ENCODE data around the gene NR6A1.

The NR6A1 gene

DNA sequence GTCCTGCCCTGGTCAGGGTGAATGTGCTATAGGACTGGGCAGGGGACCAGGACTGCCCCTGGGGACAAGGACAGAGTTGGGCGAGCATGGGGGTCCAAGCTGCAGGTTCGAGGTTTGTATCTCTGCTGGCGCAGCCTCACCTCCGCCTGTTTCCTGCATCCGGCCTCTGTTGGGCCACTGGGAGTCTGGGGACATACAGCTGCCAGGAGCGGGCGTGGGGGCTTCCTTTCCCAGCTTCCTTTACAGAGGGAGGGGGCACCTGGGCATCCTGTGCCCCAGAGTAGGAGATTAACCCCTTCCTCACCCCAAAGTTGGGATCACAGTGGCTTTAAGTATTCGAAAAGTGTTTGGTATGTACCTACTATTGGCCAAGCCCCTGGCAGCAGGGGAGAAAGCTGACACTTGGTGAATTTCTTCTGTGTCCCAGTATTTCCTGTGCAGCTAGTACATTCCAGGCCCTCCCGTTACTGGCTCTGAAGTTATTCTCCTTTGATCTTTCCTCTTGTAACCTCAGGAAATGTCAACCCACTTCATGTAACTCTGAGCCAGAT lies 24.8 kb upstream of the NR6A1 start:
- no peak for ATAC-seq

DNA sequence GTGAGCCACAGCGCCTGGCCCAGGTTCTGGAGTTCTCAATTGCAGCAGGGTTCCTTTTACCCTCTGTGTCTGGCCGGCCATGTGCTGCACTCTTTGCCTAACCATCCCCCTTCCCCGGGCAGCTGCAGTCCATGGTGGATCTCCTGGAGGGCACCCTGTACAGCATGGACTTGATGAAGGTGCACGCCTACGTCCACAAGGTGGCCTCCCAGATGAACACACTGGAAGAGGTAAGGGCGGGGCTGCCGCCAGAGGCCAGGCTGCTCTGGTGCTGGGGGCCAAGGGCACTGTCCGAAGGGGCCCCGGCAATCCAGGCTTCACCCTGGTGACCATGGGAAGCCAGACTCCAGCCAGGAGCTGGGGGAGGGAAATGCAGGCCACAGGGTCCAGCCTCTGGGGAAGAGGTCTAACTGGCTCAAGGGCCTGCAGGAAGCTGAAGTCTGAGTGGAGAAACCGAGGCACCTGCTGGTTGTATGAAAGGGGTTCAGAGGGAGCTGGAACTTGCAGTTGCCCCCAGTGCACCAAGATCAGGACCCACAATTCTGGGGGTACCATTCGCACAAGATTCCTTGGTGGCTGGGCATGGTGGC lies 23.9 kb upstream of the NR6A1 start:
- ATAC-seq, result no peak

DNA sequence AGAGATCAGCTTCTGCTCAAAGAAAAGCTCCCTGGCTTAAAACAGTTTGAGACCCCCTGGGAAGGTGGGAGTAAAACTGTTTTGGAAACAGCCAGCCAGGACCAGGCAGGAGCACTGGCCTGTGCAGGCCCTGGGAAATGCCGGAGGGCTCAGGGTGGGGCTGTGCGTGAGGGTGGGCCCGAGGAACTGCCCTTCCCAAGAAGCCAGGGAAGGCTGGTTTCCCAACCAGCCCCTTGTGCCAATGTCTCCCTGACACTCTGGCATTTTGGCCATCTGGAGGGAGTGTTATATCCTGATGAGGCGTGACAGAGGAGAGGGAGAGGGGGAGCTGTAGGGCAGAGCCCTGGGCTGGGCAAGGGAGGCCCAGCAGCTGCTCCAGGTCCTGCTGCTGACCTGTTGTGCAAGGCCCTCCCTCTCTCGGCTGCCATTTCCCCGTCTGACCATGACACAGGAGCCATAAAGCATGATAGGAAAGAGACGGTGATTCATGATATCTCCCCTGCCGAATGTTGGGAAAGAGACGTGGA lies 22.0 kb upstream of the NR6A1 start:
- ATAC-seq, result no peak

DNA sequence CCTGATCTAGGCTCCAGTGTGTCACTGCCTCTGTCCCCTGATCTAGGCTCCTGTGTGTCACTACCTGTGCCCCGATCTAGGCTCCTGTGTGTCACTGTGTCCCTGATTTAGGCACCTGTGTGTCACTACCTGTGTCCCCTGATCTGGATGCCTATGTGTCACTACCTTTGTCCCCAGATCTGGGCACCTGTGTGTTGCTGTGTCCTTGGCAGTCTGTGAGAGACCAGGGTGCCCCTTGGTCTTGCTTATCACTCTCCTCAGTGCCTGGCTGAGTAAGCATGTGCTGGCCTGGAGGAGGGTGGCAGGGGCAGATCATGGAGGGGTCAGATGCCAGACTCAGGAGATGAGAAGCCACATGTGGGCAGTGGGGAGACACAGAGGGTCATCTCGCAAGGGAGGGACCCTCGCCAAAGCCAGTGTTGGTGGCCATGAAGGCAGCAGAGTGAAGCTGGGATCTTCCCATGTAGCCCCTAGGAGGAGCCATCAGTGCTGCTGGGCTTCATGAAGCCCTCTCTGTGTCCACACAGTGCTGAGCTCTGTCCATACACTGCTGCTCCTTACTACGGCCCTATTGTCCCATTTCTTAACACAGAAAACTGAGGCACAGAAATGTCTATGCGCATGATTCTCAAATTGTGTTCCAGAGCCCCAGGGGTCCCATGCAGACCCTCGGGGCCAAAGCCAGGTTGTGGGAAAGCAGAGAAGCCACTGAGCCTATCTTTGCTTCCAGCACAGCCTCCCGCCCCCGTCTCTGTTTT lies 21.3 kb upstream of the NR6A1 start:
- ATAC-seq, result no peak

DNA sequence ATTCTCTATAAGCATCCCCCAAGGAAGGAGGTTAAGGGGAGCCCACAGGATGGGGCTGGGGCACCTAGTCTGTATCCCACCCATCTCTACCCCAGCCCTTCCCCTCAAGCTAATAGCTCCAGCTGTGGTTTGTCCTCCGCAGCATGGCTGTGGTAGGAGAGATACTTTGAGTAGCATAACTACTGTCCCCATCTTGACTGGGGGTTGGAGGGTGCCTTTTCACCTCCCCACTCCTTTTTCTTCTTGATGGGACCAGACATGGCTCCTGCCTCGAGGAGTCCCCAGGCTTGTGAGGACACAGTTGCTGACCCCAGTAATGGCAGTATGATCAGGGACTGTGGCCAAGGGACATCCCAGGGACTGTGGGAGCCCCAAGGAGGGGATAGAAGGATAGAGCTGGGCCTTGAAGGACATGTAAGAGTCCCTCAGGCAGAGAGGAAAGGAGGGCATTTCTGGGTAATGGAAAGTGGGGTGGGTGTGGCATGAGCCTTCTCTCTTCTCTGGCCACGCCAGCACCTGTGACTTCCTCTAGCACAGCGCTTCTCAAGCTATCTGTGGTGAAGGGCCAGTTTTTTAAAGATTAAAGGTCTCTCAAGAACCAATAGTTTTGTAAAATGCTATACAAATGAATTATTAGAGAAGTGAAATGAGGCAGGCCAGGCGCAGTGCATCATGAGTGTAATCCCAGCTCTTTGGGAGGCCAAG lies 19.8 kb upstream of the NR6A1 start:
- ATAC-seq, result no peak

DNA sequence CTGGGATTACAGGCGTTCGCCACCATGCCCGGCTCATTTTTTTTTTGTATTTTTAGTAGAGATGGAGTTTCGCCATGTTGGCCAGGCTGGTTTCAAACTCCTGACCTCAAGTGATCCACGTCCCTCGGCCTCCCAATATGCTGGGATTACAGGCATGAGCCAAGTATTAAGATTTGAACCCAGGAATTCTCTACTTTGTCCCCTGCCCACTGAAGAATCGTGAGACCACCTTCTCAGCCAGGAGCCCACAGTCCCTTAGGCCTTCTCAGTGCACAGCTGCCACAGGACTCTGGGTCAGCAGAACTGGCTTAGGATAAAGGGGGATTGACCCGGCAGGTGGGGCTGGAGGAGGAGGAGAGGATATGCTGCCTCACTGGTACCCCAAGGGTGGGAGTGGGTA lies 19.2 kb upstream of the NR6A1 start:
- ATAC-seq, result no peak

DNA sequence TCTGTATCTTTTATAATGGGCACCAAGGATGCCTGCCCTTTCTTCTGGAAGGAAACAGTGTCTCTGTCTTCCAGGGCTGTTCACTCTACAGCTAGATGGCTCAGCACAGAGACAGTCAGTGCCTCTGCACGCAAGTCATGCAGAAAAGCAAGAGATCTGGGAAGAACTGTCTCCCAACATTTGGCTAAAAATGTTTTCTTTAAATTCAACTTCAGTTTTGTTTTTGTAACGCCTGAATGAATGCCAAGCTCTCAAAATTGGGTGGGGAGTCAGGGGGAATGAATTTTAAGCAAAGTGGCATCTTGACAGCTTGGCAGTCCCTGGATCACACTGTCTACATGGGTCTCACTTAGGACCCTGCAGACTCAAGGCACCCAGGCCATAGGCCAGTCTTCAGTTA lies 18.4 kb upstream of the NR6A1 start:
- ATAC-seq, result no peak

DNA sequence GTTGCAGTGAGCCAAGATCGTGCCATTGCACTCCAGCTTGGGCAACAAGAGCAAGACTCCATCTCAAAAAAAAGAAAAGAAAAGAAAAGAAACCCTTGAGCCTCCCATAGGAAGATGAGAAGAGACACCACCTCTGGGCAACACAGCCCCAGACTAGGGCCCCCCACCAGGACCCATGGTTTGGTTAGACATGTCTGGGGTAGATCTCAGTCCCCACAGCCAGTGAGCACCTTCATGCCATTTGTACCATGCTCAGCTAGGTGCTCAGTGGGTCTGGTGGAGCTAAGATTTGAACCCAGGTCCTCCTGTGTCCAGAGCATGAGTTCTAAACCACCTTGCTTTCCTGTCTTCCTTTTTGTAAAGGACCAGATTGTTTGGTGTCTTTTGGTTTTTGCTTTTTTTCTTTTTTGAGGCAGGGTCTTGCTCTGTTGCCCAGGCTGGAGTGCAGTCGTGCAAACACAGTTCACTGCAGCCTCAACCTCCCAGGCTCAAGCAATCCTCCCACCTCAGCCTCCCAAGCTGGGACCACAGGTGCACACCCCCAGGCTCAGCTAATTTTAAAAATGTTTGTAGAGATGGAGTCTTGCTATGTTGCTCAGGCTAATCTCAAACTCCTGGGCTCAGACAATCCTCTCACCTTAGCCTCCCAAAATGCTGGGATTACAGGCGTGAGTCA lies 17.6 kb upstream of the NR6A1 start:
- no peak for ATAC-seq

DNA sequence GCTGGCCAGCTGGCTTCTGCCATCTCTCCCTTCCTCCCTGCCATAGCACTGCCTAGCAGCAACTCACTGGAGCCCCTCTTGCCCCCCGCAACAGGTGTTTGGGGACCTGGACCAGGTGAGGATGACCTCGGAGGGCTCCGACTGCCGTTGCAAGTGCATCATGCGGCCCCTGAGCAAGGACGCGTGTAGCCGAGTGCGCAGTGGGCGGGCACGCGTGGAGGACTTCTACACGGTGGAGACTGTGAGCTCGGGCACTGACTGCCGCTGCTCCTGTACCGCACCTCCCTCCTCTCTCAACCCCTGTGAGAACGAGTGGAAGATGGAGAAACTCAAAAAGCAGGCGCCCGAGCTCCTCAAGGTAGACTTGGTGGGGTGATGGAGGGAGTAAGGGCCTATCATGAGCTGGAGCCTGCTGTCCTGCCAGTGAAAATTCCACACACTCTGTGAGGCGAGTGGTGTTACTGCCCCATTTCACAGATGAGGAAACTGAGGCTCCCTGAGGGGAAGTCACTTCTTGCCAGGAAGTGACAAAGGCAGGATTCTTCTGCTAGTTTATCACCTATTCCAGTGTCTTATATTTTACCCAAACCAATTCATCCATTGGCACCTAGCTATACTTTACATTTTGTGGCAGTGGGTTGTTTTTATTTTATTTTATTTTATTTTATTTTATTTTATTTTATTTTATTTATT lies 15.9 kb upstream of the NR6A1 start:
- no peak for ATAC-seq

DNA sequence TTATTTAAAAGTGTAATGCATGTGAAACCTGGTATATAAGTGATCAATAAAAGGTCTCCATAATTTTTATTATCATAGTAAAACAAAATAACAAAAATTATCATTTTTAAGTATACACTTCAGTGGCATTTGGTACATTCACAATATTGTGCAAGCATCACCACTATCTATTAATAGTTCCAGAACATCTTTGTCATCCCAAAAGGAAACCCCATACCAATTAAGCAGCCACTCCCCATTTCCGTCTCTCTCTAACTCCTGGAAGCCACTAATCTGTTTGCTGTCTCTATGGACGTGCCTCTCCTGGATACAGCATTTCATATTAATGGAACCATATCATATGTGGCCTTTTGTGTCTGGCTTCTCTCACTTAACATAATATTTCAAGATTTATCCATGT lies 13.4 kb upstream of the NR6A1 start:
- no peak for ATAC-seq

DNA sequence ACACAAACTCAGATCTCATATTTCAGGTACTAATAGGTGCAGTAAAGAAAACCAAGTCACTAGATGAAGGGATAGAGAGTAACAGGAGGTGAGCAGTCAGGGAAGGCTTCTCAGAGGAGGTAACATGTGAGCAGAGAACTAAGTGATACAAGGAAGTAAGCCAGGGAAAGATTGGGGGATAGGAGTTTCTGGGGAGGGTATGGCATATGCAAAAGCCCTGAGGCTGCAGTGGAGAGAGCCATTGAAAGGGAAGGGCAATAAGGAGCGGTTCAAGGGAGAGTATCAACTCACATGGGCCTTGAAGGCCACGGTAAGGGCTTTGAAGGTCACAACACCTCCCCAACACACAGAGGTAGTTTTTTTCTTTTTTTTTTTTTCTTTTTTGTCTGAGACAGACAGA lies 12.7 kb upstream of the NR6A1 start:
- ATAC-seq, result no peak

DNA sequence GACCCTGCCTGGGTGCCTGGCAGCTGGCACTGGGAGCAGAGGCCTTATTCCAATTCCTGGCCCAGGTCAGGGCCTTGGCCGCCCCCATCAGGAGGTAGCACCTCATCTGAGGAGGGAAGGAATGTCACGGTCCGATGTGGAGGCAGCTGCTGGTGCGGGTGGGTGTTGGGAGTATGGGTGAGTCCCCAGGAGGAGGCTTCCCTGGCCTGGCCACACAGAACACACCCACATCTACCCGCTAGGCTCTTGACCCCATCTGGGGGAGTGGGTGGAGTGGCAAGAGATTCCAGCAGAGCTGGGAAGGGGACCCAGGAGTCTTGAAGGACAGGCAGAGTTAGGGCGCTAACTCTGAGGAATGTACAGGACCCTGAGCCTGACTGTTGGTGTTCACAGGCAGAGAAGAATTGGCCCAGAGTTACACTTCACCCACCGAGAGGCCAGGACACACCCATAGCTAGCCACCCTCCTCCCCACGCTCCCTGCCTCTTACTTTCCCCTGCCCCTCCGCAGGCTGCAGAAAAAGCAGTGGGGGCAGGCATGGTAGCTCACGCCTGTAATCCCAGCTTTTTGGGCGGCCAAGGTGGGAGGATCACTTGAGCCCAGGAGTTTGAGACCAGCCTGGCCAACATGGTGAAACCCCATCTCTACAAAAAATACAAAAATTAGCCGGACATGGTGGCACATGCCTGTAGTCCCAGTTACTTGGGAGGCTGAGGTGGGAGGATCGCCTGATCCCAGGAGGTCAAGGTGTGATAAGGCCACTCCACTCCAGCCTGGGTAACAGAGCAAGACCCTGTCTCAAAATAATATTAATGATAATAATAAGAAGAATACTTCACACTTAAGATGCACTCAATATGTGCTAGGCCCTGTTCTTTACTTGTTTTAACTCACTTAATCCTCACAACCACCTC lies 11.8 kb upstream of the NR6A1 start:
- ATAC-seq, result no peak

DNA sequence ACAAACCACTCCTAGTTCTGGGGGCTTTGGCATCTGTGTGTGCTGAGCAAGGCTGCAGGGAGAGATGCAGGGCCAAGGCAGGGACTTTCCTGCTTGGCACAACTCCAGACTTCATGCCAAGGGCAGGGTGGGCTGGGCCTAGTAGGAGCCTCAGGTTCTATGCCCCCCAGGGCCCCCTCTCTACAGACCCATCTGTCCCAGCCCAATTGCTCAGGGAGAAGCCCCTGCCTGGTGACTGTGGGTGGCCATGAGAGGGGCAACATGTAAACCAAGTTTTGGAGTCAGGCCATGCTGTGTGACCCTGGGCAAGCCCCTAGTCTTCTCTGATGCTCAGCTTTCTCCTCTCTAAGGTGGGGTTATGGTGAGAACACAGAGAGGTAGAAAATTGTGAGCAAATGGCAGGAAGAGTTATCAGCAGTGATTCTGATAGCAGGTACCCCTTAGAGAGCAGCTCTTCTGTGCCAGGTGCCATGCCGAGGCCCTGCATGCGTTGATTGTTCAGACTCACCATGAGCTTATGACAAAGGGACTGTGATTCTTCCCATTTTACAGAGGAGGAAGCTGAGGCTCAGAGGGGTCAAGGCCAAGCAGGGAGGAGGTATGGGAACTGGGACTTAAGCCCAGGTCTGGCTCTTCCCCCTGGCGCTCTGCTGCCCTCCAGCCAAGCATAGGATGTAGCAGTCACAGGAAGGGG lies 11.0 kb upstream of the NR6A1 start:
- ATAC-seq, result no peak

DNA sequence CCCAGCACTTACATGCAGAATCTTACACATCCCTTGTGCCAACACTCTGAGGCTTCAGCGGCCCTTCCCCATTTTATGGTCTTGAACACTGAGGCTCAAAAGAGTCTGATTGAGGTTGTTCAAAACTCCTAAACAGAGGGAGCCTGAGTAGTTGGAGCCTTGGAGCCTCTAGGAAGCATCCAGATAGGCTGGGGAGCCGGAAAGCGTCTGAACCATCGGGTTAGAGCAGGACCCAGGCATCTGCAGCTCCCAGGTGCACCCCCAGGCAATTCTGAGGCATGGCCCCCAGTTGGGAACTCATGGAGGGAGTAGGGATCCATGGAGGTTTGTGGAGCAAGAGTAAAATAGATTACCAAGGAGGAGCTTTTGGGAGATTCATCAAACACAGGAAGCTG lies 9.6 kb upstream of the NR6A1 start:
- ATAC-seq, result no peak

DNA sequence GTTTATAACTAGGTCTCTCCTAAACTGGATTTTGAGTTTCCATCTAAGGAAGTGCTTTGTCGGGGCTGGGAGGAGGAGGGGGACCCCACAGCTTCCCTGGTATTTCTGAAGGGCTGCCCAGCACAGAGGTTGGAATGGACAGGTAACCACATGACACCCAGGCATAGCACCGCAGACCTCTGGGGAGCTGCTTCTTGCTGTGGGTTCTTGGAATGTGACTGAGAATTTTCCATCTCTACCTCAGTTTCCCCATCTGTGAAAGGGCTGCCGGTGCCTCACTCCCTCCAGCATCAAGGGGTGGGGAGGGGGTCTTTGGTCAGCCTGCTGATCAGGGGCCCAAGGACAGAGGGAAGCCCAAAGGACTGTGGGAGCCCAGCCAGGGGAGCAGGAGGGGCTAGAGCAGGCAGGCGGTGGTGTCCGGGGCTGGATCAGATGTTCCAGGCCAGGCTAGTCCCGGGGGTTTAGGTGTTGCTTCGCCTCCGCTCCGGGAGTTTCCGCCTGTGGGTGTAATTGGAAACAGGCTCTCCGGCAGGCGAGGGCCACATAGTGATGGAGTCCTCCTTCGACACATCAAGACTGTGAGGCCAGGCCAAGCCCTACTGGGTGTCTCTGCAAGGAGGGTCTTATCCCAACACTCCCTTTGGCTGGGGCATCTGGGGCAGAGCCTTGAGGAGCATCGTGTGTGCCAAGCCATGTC lies 9.1 kb upstream of the NR6A1 start:
- no peak for ATAC-seq

DNA sequence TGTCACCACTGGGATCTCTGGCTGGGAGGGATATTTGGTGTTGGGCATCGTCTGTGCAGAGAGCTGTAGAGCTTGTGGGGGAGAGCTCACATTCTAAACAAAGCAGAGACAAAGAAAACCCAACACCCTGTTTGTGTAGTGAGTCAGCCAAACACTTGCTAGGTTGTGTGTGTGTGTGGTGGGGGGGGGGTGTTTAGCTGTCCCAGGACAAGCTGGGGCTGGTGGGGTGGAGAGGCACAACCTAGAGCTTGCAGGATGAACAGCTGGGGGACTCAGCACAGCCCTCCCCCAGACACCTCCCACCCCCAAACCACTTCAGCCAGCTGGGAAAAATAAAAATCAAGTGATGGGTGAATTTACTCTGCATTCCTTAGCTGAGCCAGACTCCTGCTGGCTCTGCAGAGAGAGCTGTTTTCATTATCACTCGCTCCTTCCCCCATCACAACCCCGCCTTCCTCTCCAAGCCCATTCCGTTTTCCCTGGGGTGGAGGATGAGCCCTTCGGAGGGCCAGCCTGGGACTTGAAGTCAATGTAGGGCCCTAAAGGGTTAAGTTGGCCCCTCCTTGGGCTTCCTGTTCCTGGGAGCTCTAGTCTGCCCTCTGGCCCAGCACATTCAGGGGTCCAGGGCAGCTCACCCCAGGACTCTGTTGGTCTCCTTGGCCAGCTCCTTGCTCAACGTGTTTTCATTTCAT lies 8.4 kb upstream of the NR6A1 start:
- ATAC-seq, result no peak

DNA sequence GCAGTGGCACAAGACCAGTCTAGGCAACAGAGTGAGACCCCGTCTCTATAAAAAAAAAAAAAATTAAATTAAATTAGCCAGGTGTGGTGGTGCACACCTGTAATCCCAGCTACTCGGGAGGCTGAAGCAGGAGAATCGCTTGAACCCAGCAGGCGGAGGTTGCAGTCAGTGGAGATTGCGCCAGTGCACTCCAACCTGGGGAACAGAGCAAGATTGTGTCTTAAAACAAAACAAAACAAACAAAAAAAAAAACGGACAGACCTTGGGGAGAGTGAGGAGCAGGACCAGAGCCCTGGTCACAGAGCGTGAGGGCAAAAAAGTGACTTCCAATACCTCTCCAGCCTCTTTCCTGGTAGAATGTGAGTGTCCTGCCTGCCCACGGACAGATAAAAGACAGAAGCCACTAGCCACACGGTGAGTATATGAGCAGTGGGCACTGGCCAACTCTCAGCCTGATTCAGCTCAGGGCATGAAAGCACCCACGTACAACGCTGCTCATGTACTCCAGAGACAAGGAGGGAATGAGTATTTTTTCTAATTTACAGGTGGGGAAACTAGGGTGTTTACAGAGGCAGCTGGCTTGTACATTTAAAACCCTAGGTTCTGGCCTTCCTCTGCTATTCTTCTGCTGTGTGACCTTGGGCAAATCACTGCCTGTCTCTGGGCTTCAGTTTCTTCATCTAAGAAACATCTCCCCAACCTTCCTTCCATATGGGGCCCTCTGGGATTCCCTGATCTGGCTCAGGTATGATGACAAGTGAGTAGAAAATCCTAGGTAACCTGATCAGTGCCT lies 7.7 kb upstream of the NR6A1 start:
- no peak for ATAC-seq

DNA sequence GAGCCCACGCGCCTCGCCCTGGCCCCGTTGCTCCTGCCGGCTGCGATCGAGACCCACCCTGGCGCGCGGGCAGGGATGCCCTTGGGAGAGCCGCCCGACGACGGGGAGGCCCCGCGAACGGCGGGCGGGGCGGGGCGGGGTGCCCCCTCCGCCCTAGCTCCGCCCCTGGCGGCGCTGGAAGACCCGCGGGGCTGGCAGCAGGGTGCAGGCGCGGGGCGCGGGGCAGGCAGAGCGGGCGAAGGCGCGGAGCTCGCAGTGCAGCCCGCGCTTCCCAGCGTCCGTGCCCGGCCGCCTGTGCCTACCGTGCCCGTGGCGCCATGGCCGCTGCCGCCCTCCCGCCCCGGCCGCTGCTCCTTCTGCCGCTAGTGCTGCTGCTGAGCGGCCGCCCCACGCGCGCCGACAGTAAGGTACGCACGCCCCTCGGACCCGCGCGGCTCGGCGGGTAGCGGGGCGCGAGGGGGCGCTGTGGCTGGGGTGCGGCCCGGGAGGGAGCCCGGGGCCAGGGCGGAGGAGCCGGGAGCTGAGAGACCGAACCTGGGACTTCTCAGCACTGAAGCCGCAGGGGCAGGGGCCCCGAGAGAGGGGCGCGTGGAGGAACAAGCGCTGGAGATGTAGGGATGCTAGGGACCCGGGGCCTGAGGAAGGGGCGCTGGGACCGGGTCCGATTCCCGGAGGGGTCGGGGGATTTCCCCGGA lies 6.0 kb upstream of the NR6A1 start, which contains the start of gene OLFML2A:
Gene OLFML2A, plus strand, starts transcription at position 180 of the 695 bp plus-strand sequence. Its CDS starts 138 bp downstream, at position 318.
- peak; percentile 30 to 39 for ATAC-seq

Measured in activated CD4-positive, CD25-positive, alpha-beta regulatory T cell treated with anti-CD3 and anti-CD28 coated beads, Interleukin-2, amount 50 U/mL, for 24 hours (primary cell).